ENCODE results near the gene FAM219B.

DNA sequence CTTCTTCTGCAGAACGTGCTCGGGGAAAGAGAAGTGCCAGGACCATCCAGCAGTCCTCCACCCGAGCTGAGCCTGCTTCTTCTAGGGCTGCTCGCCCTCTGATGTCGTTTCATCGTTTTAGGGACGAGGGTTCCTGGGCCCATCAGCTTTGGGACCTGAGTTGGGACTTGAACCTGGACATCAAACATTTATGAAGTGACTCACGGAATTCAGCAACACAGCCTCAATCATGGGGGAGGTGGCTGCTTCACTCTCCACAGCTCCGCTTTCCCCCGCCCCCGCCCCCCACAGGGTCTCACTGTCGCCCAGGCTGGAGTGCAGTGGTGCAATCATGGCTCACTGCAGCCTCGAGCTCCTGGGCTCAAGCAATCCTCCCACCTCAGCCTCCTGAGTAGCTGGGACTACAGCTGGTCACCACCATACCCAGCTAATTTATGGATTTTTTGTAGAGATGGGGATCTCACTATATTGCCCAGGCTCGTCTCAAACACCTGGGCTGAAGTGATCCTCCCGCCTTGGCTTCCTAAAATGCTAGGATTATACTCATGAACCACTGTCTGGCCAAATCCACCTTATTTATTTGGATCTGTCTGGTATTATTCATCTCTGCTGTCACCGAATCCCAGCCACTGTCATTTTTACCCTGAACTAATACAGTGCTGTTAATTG is 32.8 kb downstream of the FAM219B start:
- TF ChIP-seq, protein P1, sequence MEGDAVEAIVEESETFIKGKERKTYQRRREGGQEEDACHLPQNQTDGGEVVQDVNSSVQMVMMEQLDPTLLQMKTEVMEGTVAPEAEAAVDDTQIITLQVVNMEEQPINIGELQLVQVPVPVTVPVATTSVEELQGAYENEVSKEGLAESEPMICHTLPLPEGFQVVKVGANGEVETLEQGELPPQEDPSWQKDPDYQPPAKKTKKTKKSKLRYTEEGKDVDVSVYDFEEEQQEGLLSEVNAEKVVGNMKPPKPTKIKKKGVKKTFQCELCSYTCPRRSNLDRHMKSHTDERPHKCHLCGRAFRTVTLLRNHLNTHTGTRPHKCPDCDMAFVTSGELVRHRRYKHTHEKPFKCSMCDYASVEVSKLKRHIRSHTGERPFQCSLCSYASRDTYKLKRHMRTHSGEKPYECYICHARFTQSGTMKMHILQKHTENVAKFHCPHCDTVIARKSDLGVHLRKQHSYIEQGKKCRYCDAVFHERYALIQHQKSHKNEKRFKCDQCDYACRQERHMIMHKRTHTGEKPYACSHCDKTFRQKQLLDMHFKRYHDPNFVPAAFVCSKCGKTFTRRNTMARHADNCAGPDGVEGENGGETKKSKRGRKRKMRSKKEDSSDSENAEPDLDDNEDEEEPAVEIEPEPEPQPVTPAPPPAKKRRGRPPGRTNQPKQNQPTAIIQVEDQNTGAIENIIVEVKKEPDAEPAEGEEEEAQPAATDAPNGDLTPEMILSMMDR (IDR thresholded peaks at IDR 0.05) = no peak
- no peak for TF ChIP-seq POLR2A (IDR thresholded peaks at IDR 0.05)

All from ovary (tissue), 3 donors.